ENCODE results near the gene TUBB3.
"Not testable (repeated sequence)": the region's sequence is repeated elsewhere in the genome, so short reads cannot be mapped to it uniquely, and the experiment has no call there.

TUBB3 gene

GRCh38 chr16:89903908-89904515 is 19.1 kb upstream of the TUBB3 start:
- no peak for DNase-seq

GRCh38 chr16:89904606-89905510 is 18.3 kb upstream of the TUBB3 start:
- no peak for DNase-seq

- DNase-seq, result no peak
These were observed 17.5 kb upstream of the TUBB3 start for GRCh38 chr16:89905511-89906139.

- no peak for DNase-seq
These were observed 16.8 kb upstream of the TUBB3 start for GRCh38 chr16:89906140-89907025.

GRCh38 chr16:89907055-89907814 is 15.9 kb upstream of the TUBB3 start:
- DNase-seq, result no peak

GRCh38 chr16:89908236-89908635 is 14.9 kb upstream of the TUBB3 start:
- no peak for DNase-seq

- no peak for DNase-seq
These were observed 13.1 kb upstream of the TUBB3 start for GRCh38 chr16:89909777-89910716.

GRCh38 chr16:89910717-89911354 is 12.3 kb upstream of the TUBB3 start:
- no peak for DNase-seq

GRCh38 chr16:89911375-89911774 is 11.8 kb upstream of the TUBB3 start:
- DNase-seq, result no peak

GRCh38 chr16:89912143-89912542 is 11.0 kb upstream of the TUBB3 start:
- no peak for DNase-seq

GRCh38 chr16:89912627-89913026 is 10.5 kb upstream of the TUBB3 start:
- no peak for DNase-seq

GRCh38 chr16:89913408-89914387 is 9.4 kb upstream of the TUBB3 start:
- DNase-seq, result no peak

GRCh38 chr16:89914642-89915285 is 8.4 kb upstream of the TUBB3 start:
- not testable (repeated sequence) for DNase-seq

GRCh38 chr16:89915303-89916232 is 7.6 kb upstream of the TUBB3 start:
- no peak for DNase-seq

GRCh38 chr16:89917773-89918452 is 5.2 kb upstream of the TUBB3 start:
- peak; percentile 11 for DNase-seq

- no peak for DNase-seq
These were observed 4.4 kb upstream of the TUBB3 start, which contains the start of gene MC1R for GRCh38 chr16:89918453-89919347. Gene MC1R (plus strand): TSS chr16:89918862. CDS start chr16:89919259, 397 bp downstream.

All from NCI-H2029 treated with DMSO at 0.1 percent for 48 hours (cell line).